Mammary epithelial cell (primary cell): ENCODE data around the gene SNX30.

ENCODE experiments used
- CTCF ChIP-seq, 2 donors: IDR thresholded peaks in 1 of 2; conservative IDR thresholded peaks in 1 of 2; 2 replicates each; pipeline ENCODE4 v1.5.1; 2011 to 2012; ENCODE audit warnings: inconsistent platforms in 2 of 2, low read length in 2 of 2, mild to moderate bottlenecking in 2 of 2, control low read depth in 1 of 2, low read depth in 1 of 2; ENCODE audit not compliant: insufficient read depth in 1 of 2; ENCODE audit errors: extremely low read depth in 1 of 2
- EZH2 ChIP-seq: IDR thresholded peaks from 2 replicates; pipeline ENCODE4 v1.6.1; 2012; ENCODE audit warnings: low read length, inconsistent platforms, borderline replicate concordance

- TF ChIP-seq CTCF (conservative IDR thresholded peaks at IDR 0.05 in 1 of 2, IDR thresholded peaks at IDR 0.05 in 1 of 2; ENCODE audit: extremely low read depth in 1 of 2, insufficient read depth in 1 of 2, low read depth in 1 of 2, low read length in 2 of 2) (no peak), EZH2 (no peak)
These were observed 150 bp downstream of the SNX30 start for GRCh38 chr9:112750764-112751055.
